Trophoblast cell (in vitro differentiated cells and primary cell): ENCODE results near the gene CDK2AP2.
"Not testable (repeated sequence)": the region's sequence is repeated elsewhere in the genome, so short reads cannot be mapped to it uniquely, and the experiment has no call there.

Experiments used
- DNase-seq, 2 donors: peaks; one replicate each; pipeline ENCODE4 v3.0.0-alpha.2; 2016
- H2AFZ ChIP-seq: 2 replicates; pipeline ENCODE4 v1.6.1; 2013; ENCODE audit warnings: low read length, moderate library complexity, mild to moderate bottlenecking; ENCODE audit not compliant: insufficient read depth, poor library complexity
- H2AK5ac ChIP-seq: 2 replicates; pipeline ENCODE4 v1.6.1; 2013; ENCODE audit warnings: mild to moderate bottlenecking, low read length
- H2BK120ac ChIP-seq: 2 replicates; pipeline ENCODE4 v1.6.1; 2013; ENCODE audit warnings: low read length, mild to moderate bottlenecking, moderate library complexity; ENCODE audit not compliant: insufficient read depth, poor library complexity
- H2BK12ac ChIP-seq: 2 replicates; pipeline ENCODE4 v1.6.1; 2013; ENCODE audit warnings: mild to moderate bottlenecking, low read length, moderate library complexity
- H2BK5ac ChIP-seq: 2 replicates; pipeline ENCODE4 v1.6.1; 2013; ENCODE audit warnings: low read length, low read depth, moderate library complexity, mild to moderate bottlenecking; ENCODE audit not compliant: poor library complexity
- H3K14ac ChIP-seq: 2 replicates; pipeline ENCODE4 v1.6.1; 2013; ENCODE audit warnings: mild to moderate bottlenecking, low read length
- H3K18ac ChIP-seq: 2 replicates; pipeline ENCODE4 v1.6.1; 2013; ENCODE audit warnings: mild to moderate bottlenecking, low read length
- H3K23ac ChIP-seq: 2 replicates; pipeline ENCODE4 v1.6.1; 2013; ENCODE audit warnings: low read length
- H3K27ac ChIP-seq: 2 replicates; pipeline ENCODE4 v1.5.1; 2013; ENCODE audit warnings: low read depth, mild to moderate bottlenecking, inconsistent platforms, low read length, moderate library complexity
- H3K27me3 ChIP-seq: 2 replicates; pipeline ENCODE4 v1.6.1; 2013; ENCODE audit warnings: inconsistent platforms, mild to moderate bottlenecking, low read length, moderate library complexity; ENCODE audit not compliant: insufficient read depth
- H3K36me3 ChIP-seq, 2 experiments: 1 replicate in 1 of 2; 2 replicates in 1 of 2; pipeline ENCODE4 v1.6.1; 2013; ENCODE audit warnings: low read length in 2 of 2, mild to moderate bottlenecking in 2 of 2, moderate library complexity in 1 of 2; ENCODE audit not compliant: insufficient read depth in 2 of 2, control insufficient read depth in 1 of 2
- H3K4ac ChIP-seq: 2 replicates; pipeline ENCODE4 v1.6.1; 2013; ENCODE audit warnings: low read depth, mild to moderate bottlenecking, low read length, moderate library complexity
- H3K4me1 ChIP-seq, 2 experiments: 1 replicate in 1 of 2; 2 replicates in 1 of 2; pipeline ENCODE4 v1.6.1; 2013; ENCODE audit warnings: low read length in 2 of 2, mild to moderate bottlenecking in 2 of 2, moderate library complexity in 1 of 2; ENCODE audit not compliant: insufficient read depth in 2 of 2, control insufficient read depth in 1 of 2
- H3K4me2 ChIP-seq: 2 replicates; pipeline ENCODE4 v1.6.1; 2013; ENCODE audit warnings: inconsistent platforms, mild to moderate bottlenecking, low read length, moderate library complexity
- H3K4me3 ChIP-seq: 2 replicates; pipeline ENCODE4 v1.5.1; 2013; ENCODE audit warnings: mild to moderate bottlenecking, low read depth, low read length, inconsistent platforms
- H3K79me1 ChIP-seq: one replicate; pipeline ENCODE4 v1.6.1; 2013; ENCODE audit warnings: low read length
- H3K79me2 ChIP-seq: 2 replicates; pipeline ENCODE4 v1.6.1; 2013; ENCODE audit warnings: low read length, mild to moderate bottlenecking; ENCODE audit not compliant: control insufficient read depth, insufficient read depth, poor library complexity
- H3K9ac ChIP-seq: 2 replicates; pipeline ENCODE4 v1.6.1; 2013; ENCODE audit warnings: mild to moderate bottlenecking, low read length
- H3K9me3 ChIP-seq: 2 replicates; pipeline ENCODE4 v1.6.1; 2013; ENCODE audit warnings: low read depth, mild to moderate bottlenecking, control low read depth, inconsistent platforms, low read length; ENCODE audit not compliant: insufficient read depth
- H4K12ac ChIP-seq: 2 replicates; pipeline ENCODE4 v1.6.1; 2013; ENCODE audit warnings: low read depth, mild to moderate bottlenecking, low read length, moderate library complexity
- H4K8ac ChIP-seq: 2 replicates; pipeline ENCODE4 v1.6.1; 2013; ENCODE audit warnings: low read depth, mild to moderate bottlenecking, low read length, moderate library complexity
- H4K91ac ChIP-seq: one replicate; pipeline ENCODE4 v1.6.1; 2013; ENCODE audit warnings: low read depth, mild to moderate bottlenecking, low read length, moderate library complexity
- WGBS: extraction: QIAGEN DNeasy Blood & Tissue Kit; methylation state at CpG from one replicate; pipeline ENCODE4 v1.1.7; 2013; ENCODE audit warnings: missing lambda C conversion rate; ENCODE audit not compliant: insufficient read length, insufficient coverage; ENCODE audit errors: extremely low coverage; 5-methylcytosine and 5-hydroxymethylcytosine counted together

The CDK2AP2 gene

DNA sequence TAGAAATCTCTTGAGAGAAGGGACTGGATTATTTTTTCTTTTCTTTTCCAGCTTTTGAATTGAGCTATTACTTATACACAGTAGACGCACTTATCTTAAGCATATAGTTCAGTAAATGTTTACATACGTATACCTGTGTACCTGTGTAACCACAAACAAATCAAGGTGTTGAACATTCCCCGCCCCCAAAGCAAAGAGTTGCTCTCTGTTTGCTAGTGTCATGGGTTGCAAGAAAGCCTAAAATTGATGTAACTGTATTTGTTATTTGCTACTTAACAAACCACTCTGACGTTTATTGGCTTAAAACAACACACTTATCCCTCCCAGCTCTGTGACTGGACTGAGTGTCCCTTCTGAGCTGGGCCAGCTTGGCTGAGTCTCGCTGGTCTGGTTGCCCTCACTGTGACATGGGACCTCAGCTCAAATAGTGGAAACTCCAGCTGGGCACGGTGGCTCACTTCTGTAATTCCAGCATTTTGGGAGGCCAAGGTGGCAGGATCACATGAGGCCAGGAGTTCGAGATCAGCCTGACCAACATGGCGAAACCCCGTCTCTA is 40.7 kb upstream of the CDK2AP2 start:
- no CpG with 5 or more reads among the region's 9 CpGs for WGBS
- no peak overlapping the region for H4K8ac ChIP-seq
- H2AK5ac ChIP-seq, result no peak overlapping the region

DNA sequence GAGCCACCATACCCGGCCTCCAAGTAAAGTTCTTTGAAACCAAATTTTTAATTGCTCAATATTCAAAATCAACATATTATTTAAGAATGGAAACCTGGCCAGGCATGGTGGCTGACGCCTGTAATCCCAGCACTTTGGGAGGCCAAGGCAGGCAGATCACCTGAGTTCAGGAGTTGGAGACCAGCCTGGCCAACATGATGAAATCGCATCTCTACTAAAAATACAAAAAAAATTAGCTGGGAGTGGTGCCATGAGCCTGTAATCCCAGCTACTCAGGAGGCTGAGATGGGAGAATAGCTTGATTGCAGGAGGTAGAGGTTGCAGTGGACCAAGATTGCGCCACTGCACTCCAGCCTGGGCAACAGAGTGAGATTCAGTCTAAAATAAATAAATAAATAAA is 40.1 kb upstream of the CDK2AP2 start:
- H4K12ac ChIP-seq, H3K27ac ChIP-seq, H3K18ac ChIP-seq, H3K79me2 ChIP-seq, H3K4me3 ChIP-seq, H2AFZ ChIP-seq, H4K8ac ChIP-seq, H3K4ac ChIP-seq, H2BK120ac ChIP-seq, H2AK5ac ChIP-seq, H2BK12ac ChIP-seq, H3K23ac ChIP-seq, H2BK5ac ChIP-seq, H3K9ac ChIP-seq, H3K4me1 ChIP-seq, H3K9me3 ChIP-seq, H3K27me3 ChIP-seq, H3K4me2 ChIP-seq, H3K79me1 ChIP-seq, H4K91ac ChIP-seq, H3K14ac ChIP-seq, DNase-seq, H3K36me3 ChIP-seq: not testable (repeated sequence)
- WGBS, result no CpG with 5 or more reads among the region's 4 CpGs

More for the DNA sequence above, 40.7 kb upstream of the CDK2AP2 start:
- H2BK5ac ChIP-seq, result no peak overlapping the region
- no peak overlapping the region for H3K23ac ChIP-seq
- H4K91ac ChIP-seq, result no peak overlapping the region
- H2AFZ ChIP-seq, result no peak overlapping the region
- H3K27ac ChIP-seq, result no peak overlapping the region
- no peak overlapping the region for H3K9ac ChIP-seq
- H2BK12ac ChIP-seq, result no peak overlapping the region
- no peak overlapping the region for H3K4me3 ChIP-seq
- H3K18ac ChIP-seq, result no peak overlapping the region
- no peak overlapping the region for H2BK120ac ChIP-seq
- H3K27me3 ChIP-seq, result no peaks in the 10 kb centered on the region
- no peak overlapping the region for H4K12ac ChIP-seq
- DNase-seq, result no peak
- no peaks in the 10 kb centered on the region for H3K79me1 ChIP-seq
- no peaks in the 10 kb centered on the region for H3K4me1 ChIP-seq
- no peak overlapping the region for H3K4me2 ChIP-seq
- H3K79me2 ChIP-seq, result no peaks in the 10 kb centered on the region
- no peak overlapping the region for H3K14ac ChIP-seq
- no peak overlapping the region for H3K4ac ChIP-seq
- H3K36me3 ChIP-seq, result no peaks in the 10 kb centered on the region
- H3K9me3 ChIP-seq, result peaks cover 4% of the 10 kb centered on the region

DNA sequence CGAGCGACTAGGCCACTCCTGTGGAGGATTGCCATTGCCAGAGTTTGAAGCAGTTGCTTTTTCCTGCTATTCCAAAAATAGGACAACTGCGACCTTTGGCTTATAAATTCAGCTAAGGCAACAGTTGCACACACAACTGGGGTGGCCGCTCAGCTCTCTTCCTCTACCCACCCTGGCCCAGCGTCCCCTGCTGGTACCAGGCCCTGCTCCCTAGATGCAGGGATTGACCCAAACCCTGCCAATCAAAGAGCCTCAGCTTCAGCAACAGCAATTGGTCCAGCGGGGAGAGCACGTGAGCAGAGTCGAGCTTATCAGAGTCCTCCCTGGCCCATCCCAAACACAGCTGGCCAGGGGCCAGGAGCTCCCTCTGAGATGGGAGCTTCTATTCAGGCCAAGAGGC is 37.3 kb upstream of the CDK2AP2 start:
- H3K23ac ChIP-seq, result no peak overlapping the region
- no peak overlapping the region for H3K9ac ChIP-seq
- H3K79me1 ChIP-seq, result no peaks in the 10 kb centered on the region
- H3K27me3 ChIP-seq, result no peaks in the 10 kb centered on the region
- H2BK120ac ChIP-seq, result no peak overlapping the region
- H3K4ac ChIP-seq, result no peak overlapping the region
- H2AFZ ChIP-seq, result no peak overlapping the region
- H4K12ac ChIP-seq, result no peak overlapping the region
- DNase-seq, result no peak
- no peak overlapping the region for H4K91ac ChIP-seq
- H3K18ac ChIP-seq, result no peak overlapping the region
- no peak overlapping the region for H3K27ac ChIP-seq
- no CpG with 5 or more reads among the region's 8 CpGs for WGBS
- no peak overlapping the region for H3K4me2 ChIP-seq
- H3K36me3 ChIP-seq, result no peaks in the 10 kb centered on the region
- H3K4me3 ChIP-seq, result no peak overlapping the region
- H3K9me3 ChIP-seq, result no peaks in the 10 kb centered on the region
- no peak overlapping the region for H2BK5ac ChIP-seq
- no peak overlapping the region for H2BK12ac ChIP-seq
- no peak overlapping the region for H4K8ac ChIP-seq
- H3K4me1 ChIP-seq, result no peaks in the 10 kb centered on the region
- no peak overlapping the region for H3K14ac ChIP-seq
- H3K79me2 ChIP-seq, result no peaks in the 10 kb centered on the region
- H2AK5ac ChIP-seq, result no peak overlapping the region

DNA sequence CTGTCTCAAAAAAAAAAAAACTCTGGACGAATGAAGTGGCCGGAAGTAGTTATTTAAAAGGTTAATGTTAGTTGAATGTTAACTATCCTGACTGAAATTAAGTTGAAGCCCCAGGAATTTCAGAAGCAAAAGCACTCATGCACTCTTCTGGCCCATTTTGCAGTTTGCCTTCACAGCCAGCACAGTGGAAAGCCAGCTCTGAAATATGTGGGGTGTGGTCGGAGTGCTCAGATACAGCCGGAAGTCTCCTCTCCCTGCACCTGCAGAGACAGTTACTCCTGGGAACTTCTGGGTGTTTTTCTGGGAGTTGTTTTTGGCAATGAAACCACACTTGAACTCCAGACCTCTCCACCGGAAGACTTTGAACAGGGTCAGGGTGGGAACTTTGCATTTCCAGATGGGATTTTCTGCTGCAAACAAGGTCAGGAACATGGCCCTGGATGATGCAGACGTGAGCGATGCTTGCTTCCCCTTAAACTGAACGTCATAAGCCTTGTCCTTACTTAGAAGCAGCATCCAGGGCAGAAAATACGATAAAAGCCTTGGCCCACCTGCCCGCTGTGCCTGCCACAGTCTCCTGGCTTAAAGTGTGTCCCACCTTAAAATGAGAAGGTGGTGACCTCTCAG is 36.8 kb upstream of the CDK2AP2 start:
- H2BK12ac ChIP-seq, result no peak overlapping the region
- no peak overlapping the region for H3K27ac ChIP-seq
- no peak overlapping the region for H2AFZ ChIP-seq
- H3K27me3 ChIP-seq, result no peaks in the 10 kb centered on the region
- no peaks in the 10 kb centered on the region for H3K9me3 ChIP-seq
- no peak overlapping the region for H3K4ac ChIP-seq
- H3K79me2 ChIP-seq, result no peaks in the 10 kb centered on the region
- H3K4me1 ChIP-seq, result no peaks in the 10 kb centered on the region
- no peak overlapping the region for H3K23ac ChIP-seq
- H3K4me3 ChIP-seq, result no peak overlapping the region
- no peak overlapping the region for H3K18ac ChIP-seq
- no peak overlapping the region for H4K8ac ChIP-seq
- H3K4me2 ChIP-seq, result no peak overlapping the region
- no peaks in the 10 kb centered on the region for H3K36me3 ChIP-seq
- H4K12ac ChIP-seq, result no peak overlapping the region
- H2BK120ac ChIP-seq, result no peak overlapping the region
- DNase-seq, result no peak
- no peak overlapping the region for H2AK5ac ChIP-seq
- no peak overlapping the region for H4K91ac ChIP-seq
- H3K79me1 ChIP-seq, result no peaks in the 10 kb centered on the region
- no peak overlapping the region for H3K9ac ChIP-seq
- no CpG with 5 or more reads among the region's 10 CpGs for WGBS
- no peak overlapping the region for H3K14ac ChIP-seq
- no peak overlapping the region for H2BK5ac ChIP-seq
